Astrocyte of the spinal cord (primary cell): ENCODE results near the gene FES.

ENCODE experiments used
- DNase-seq: peaks from one replicate; pipeline ENCODE4 v3.0.0; 2011; ENCODE audit warnings: low read depth, low spot score
- H3K4me3 ChIP-seq: 2 replicates; pipeline ENCODE4 v1.5.1; 2011; ENCODE audit warnings: low read depth, mild to moderate bottlenecking, low read length, moderate library complexity
- in situ Hi-C: cut with HindIII; loops from 2 replicates; pipeline ENCODE4 v1.10.0; 2017; ENCODE audit warnings: low sequenced_read_pairs
- TF ChIP-seq, protein P1 (sequence below): IDR thresholded peaks from 2 replicates; pipeline ENCODE4 v1.5.1; 2012; ENCODE audit warnings: low read depth, mild to moderate bottlenecking, low read length, inconsistent platforms

The FES gene

DNA sequence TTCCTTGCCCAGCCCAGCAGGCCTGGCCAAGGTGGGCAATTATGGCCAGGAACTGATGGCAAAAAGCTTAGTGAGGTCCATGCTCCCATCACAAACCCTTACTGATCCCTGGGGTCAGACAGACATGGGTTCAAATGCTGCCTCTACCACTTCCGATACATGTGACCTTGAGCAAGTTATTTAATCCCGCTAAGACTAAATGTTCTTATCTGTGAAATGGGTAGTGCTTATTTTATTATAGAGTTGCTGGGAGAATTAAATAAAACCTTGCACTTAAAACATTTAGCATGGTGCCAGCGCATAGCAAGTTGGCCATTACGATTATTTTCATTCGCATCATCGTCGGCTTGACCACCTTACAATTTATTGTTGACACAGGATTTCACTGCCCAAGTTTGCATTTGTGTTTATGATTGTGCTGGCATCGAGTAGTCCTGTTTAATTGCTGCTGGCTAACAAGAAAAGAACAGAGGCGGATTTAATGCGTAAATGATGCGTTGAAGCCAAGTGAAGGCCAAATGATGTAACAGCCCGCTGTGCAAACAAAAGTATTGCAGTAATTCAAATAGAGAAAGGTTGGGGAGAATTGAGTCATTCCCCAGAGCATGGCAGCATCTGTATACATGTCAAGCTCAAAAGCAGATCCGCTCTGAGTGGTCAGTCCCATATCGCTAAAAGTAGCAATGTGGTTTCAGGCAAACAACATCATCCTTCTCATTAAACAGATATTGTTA, 23.2 kb upstream of the FES start:
- in situ Hi-C loops: no loop called here
- TF ChIP-seq, protein P1, sequence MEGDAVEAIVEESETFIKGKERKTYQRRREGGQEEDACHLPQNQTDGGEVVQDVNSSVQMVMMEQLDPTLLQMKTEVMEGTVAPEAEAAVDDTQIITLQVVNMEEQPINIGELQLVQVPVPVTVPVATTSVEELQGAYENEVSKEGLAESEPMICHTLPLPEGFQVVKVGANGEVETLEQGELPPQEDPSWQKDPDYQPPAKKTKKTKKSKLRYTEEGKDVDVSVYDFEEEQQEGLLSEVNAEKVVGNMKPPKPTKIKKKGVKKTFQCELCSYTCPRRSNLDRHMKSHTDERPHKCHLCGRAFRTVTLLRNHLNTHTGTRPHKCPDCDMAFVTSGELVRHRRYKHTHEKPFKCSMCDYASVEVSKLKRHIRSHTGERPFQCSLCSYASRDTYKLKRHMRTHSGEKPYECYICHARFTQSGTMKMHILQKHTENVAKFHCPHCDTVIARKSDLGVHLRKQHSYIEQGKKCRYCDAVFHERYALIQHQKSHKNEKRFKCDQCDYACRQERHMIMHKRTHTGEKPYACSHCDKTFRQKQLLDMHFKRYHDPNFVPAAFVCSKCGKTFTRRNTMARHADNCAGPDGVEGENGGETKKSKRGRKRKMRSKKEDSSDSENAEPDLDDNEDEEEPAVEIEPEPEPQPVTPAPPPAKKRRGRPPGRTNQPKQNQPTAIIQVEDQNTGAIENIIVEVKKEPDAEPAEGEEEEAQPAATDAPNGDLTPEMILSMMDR: no peak
- H3K4me3 ChIP-seq: no peak overlapping the region
- peak; percentile 85 for DNase-seq

DNA sequence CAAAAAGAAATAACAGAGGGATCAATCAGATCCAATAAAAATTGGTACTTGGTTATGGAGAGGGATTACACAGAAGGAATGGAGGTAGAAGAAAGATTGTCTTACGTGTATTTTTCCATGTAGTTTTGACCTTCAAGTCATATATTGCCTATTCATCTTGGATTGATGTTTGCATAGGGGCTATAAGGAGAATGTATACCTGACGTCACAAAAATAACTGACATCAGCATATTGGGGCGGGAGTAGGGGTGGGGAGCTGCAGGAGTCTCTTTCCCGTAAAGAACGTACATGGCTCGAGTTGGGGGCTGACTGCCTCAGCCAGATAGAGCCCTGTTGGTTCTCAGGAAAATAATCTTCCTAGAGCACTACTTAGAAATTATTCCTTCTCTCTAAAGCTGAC, 21.8 kb upstream of the FES start:
- TF ChIP-seq, protein P1: no peak
- H3K4me3 ChIP-seq: no peak overlapping the region
- no peak for DNase-seq
- in situ Hi-C loops: no loop called here

DNA sequence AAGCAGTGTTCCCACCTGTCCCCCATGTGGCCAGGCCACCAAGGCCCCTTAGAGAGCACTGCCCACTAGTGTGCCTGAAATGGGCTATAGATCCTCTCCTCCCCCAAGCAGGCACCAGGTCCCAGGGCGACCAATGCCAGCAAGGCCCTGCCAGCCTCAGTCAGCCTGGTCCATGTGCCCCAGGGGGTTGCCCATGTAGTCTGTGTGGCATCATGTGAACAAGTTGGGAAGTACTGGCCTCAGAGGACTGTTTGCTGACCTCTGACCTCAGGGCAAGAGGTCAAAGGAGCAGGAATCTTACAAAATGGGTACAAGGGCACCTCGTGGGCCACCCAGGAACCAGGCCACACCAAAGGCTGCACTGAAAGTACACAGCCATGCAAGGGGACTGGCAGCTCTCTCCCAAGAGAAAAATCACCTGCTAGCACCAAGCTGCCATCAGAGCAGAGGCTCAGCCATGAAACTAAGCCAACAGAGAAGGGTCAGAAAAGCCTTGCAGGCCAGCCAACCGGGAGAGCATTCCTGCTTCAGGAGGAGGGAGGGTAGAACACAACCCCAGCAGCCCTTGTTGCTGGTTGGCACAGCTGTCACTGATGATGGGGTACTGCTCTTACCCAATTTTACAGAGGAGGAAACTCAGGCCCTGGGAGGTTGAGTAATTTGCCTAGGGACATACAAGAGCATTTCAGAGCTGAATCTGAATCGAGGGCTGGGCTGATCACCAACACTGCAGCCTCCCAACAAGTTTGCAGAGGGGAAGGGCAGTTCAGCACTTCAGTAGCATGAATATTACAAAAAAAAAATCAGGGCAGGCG, 21.1 kb upstream of the FES start:
- TF ChIP-seq, protein P1: no peak
- no peak for DNase-seq
- in situ Hi-C loops: no loop called here
- no peak overlapping the region for H3K4me3 ChIP-seq

DNA sequence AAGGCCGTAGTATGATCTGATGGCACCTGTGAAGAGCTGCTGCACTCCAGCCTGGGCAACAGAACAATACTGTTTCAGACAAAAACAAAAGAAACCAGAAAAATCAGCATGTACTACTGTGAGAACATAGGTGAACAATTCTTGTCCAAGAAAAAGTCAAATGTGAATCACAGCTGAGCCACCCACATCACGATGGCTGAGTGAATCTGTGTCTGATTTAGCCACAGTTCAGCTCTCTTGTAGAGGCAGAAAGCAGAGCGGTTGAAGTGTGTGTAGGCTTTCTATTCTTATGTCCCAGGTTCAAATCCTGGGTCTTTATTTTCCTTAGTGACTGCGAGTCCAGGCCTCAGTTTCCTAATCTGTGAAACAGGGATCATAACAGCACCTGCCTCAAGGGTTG, 20.3 kb upstream of the FES start:
- TF ChIP-seq, protein P1: no peak
- DNase-seq: no peak
- H3K4me3 ChIP-seq: no peak overlapping the region
- in situ Hi-C loops: no loop called here

DNA sequence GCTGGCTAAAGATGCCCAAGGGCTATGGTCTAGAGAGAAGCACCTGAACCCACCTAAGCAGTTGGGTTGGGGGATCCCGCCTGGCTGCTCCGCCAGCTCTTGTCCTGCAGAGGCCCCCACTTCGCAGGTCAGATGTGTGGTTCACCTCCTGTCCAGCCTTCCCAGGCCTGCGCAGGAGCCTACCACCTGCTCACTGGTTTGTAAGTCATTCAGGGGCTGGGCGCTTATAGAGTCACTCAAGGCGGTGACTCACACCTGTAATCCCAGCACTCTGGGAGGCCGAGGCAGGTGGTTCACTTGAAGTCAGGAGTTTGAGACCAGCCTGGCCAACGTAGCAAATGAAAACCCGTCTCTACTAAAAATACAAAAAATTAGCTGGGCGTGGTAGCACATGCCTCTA, 19.8 kb upstream of the FES start:
- H3K4me3 ChIP-seq: no peak overlapping the region
- TF ChIP-seq, protein P1: no peak
- DNase-seq: no peak
- in situ Hi-C loops: no loop called here

DNA sequence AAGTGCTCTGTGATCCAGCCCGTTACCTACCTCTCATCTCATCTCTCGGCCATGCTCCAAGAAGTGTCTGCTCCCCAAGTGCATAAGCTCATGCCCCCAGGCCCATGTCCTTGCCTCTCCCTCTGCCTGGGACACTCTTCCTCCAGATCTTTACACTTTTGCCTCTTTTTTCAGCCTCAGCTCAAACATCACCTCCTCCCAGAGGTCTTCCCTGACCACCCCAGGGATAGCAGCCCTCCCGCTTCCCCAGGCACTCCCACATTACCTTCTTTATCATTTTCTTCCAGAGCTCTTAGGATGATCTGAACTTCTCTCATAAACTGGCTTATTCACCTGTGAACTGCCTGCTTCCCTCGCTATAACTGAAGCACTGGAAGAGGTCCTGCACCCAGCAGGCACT, 18.6 kb upstream of the FES start:
- no peak for DNase-seq
- in situ Hi-C loops: no loop called here
- TF ChIP-seq, protein P1: no peak
- H3K4me3 ChIP-seq: no peak overlapping the region
